B cell (primary cell): Measurements from ENCODE around the gene GADL1. TPM values are rescaled to one million over a fixed set of nuclear protein-coding genes. Genes with fewer than 3 reads are reported as not detected.

Experiments used
- ATAC-seq: fragments of 200-7000 bp; cut with Tn5 transposase; one replicate; pipeline ENCODE4 v1.10.0; 2021; ENCODE audit warnings: low read depth, mild to moderate bottlenecking, moderate number of reproducible peaks, moderate library complexity
- CTCF ChIA-PET: fragments of 350-600 bp; sonication (Branson Sonifier 250); formaldehyde crosslinking; loops from one replicate; lab custom pipeline; 2021; ENCODE audit warnings: antibody characterized with exemption, inconsistent platforms; lab: Charles Lee
- POLR2A ChIA-PET: fragments of 350-600 bp; sonication (Branson Sonifier 250); formaldehyde crosslinking; loops from one replicate; lab custom pipeline; 2021; ENCODE audit warnings: antibody characterized with exemption; lab: Charles Lee
- DNase-seq: peaks from one replicate; pipeline ENCODE4 v3.0.0; 2013
- H2AFZ ChIP-seq: 2 replicates; pipeline ENCODE4 v1.6.1; 2012; ENCODE audit warnings: mild to moderate bottlenecking, low read depth, low read length; ENCODE audit not compliant: insufficient read depth, poor library complexity, severe bottlenecking
- H3K27ac ChIP-seq, 2 donors: 1 replicate in 1 of 2; 2 replicates in 1 of 2; pipeline ENCODE4 v1.5.1; 2012 to 2013; ENCODE audit warnings: low read length in 2 of 2, mild to moderate bottlenecking in 2 of 2, moderate library complexity in 1 of 2
- H3K27me3 ChIP-seq, 4 experiments: fragments of 200-600 bp in 1 of 4; sonication (generic) in 1 of 4; replicated peaks in 1 of 4; 1 replicate in 2 of 4; 2 replicates in 2 of 4; pipeline versions ENCODE4 v1.6.1 to v1.7.0; 2013 to 2016; ENCODE audit warnings: low read length in 3 of 4, mild to moderate bottlenecking in 2 of 4, mixed read lengths in 1 of 4, moderate library complexity in 1 of 4; ENCODE audit not compliant: insufficient read depth in 4 of 4, control insufficient read depth in 3 of 4; ENCODE audit errors: control extremely low read depth in 1 of 4
- H3K36me3 ChIP-seq, 2 experiments: replicated peaks in 1 of 2; 1 replicate in 1 of 2; 2 replicates in 1 of 2; pipeline versions ENCODE4 v1.6.1 to v1.7.1; 2013; ENCODE audit warnings: low read length in 1 of 2; ENCODE audit not compliant: insufficient read depth in 2 of 2, control insufficient read depth in 1 of 2; ENCODE audit errors: control extremely low read depth in 1 of 2, extremely low read depth in 1 of 2
- H3K4me1 ChIP-seq, 2 donors: fragments of 200-600 bp in 1 of 2; sonication (generic) in 1 of 2; 1 replicate in 1 of 2; 2 replicates in 1 of 2; pipeline versions ENCODE4 v1.5.1 to v1.6.1; 2013 to 2017; ENCODE audit warnings: low read length in 2 of 2; ENCODE audit not compliant: control insufficient read depth in 2 of 2, insufficient read depth in 2 of 2
- H3K4me2 ChIP-seq: replicated peaks from 2 replicates; pipeline ENCODE3; 2012; ENCODE audit warnings: mild to moderate bottlenecking, low read depth, low read length; ENCODE audit not compliant: poor library complexity, severe bottlenecking
- H3K4me3 ChIP-seq, 5 experiments: fragments of 200-600 bp in 1 of 5; sonication (generic) in 1 of 5; 1 replicate in 3 of 5; 2 replicates in 2 of 5; pipeline versions ENCODE4 v1.5.1 to v1.7.0; 2011 to 2016; ENCODE audit warnings: low read length in 4 of 5, mild to moderate bottlenecking in 4 of 5, low read depth in 2 of 5, control low read depth in 1 of 5, moderate library complexity in 1 of 5; ENCODE audit not compliant: insufficient read depth in 1 of 5; ENCODE audit errors: control extremely low read depth in 1 of 5, extremely low read depth in 1 of 5
- H3K79me2 ChIP-seq: fragments of 200-600 bp; sonication (generic); one replicate; pipeline ENCODE4 v1.6.0; 2016; ENCODE audit warnings: low read length; ENCODE audit not compliant: control insufficient read depth, insufficient read depth
- H3K9ac ChIP-seq: fragments of 200-600 bp; sonication (generic); 2 replicates; pipeline ENCODE4 v1.6.1; 2017; ENCODE audit warnings: mild to moderate bottlenecking, low read length, moderate library complexity
- H3K9me3 ChIP-seq, 3 donors: one replicate each; pipeline versions ENCODE4 v1.6.1 to v1.7.1; 2013; ENCODE audit warnings: low read length in 2 of 3; ENCODE audit not compliant: control insufficient read depth in 2 of 3, insufficient read depth in 1 of 3; ENCODE audit errors: control extremely low read depth in 1 of 3
- H4K20me1 ChIP-seq: 2 replicates; pipeline ENCODE4 v1.6.0; 2012; ENCODE audit warnings: mild to moderate bottlenecking, low read length; ENCODE audit not compliant: insufficient read depth, control insufficient read depth, poor library complexity, severe bottlenecking
- H3K27ac Mint-ChIP-seq: one replicate; pipeline ENCODE4 v1.8.0; 2021; ENCODE audit warnings: mixed read lengths
- H3K27me3 Mint-ChIP-seq: one replicate; pipeline ENCODE4 v1.8.0; 2021; ENCODE audit warnings: mixed read lengths
- H3K4me1 Mint-ChIP-seq: one replicate; pipeline ENCODE4 v1.8.0; 2021; ENCODE audit warnings: mixed read lengths
- H3K4me3 Mint-ChIP-seq: one replicate; pipeline ENCODE4 v1.8.0; 2021; ENCODE audit warnings: mixed read lengths
- H3K9me3 Mint-ChIP-seq: one replicate; pipeline ENCODE4 v1.8.0; 2022; ENCODE audit warnings: mixed read lengths; ENCODE audit not compliant: insufficient read depth
- CTCF ChIP-seq: fragments of 200-600 bp; IDR thresholded peaks from one replicate; pipeline ENCODE4 v1.8.0; 2022; ENCODE audit warnings: antibody characterized with exemption, mild to moderate bottlenecking
- EZH2 ChIP-seq: IDR thresholded peaks from 2 replicates; pipeline ENCODE4 v1.6.1; 2012; ENCODE audit warnings: borderline replicate concordance, low read depth, mild to moderate bottlenecking, moderate library complexity, low read length; ENCODE audit not compliant: insufficient read depth, poor library complexity, severe bottlenecking
- WGBS: methylation state at CpG from one replicate; pipeline ENCODE4 v1.1.5; 2013; ENCODE audit warnings: missing lambda C conversion rate; ENCODE audit not compliant: insufficient coverage; 5-methylcytosine and 5-hydroxymethylcytosine counted together
- intact Hi-C: fragments of 100-400 bp; cut with micrococcal nuclease; formaldehyde crosslinking; loops from one replicate; pipeline ENCODE4 v1.10.0; 2022
- polyA plus RNA-seq: library from polyadenylated mRNA; depleted of rRNA; stranded (reverse); fragments of >200 nt; gene quantifications from 2 replicates; pipeline ENCODE4 v1.2.3, GENCODE V29; 2012
- total RNA-seq, 2 donors: library from RNA; stranded (reverse); fragments of 120-200 nt in 1 of 2; gene quantifications; 1 replicate in 1 of 2; 2 replicates in 1 of 2; pipeline versions ENCODE4 v1.2.3 to v1.2.4, GENCODE V29; 2013 to 2022

GADL1 gene
- total and polyA plus RNA-seq, 2 donors (not counting 1 experiment from before 2014, with no cell fraction given): not detected

DNA sequence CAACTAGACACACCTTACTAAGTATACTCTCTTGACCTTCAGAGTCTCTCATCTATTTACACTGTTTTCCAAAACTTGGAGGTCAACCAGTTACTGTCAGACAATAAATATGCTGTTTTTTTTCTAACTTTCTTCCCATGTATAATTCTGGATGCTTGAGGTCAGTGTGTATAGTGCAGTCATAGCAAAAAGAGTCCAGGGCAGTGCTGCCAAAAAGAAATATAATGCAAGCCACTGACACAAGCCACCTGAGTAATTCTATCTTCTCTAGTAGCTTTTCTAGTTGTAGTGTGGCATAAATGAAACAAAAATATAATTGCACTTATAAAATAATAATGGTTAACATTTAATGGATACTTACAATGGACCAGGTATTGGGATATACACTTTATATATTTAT lies 21.6 kb downstream of the GADL1 start:
- Histone ChIP-seq H2AFZ (no peak overlapping the region), H3K9me3 (no peaks in the 10 kb centered on the region), H3K79me2 (no peaks in the 10 kb centered on the region), H3K36me3 (no peaks in the 10 kb centered on the region), H3K9ac (no peak overlapping the region), H3K27ac (no peak overlapping the region), H3K4me1 (no peaks in the 10 kb centered on the region), H4K20me1 (no peaks in the 10 kb centered on the region), H3K27me3 (no peaks in the 10 kb centered on the region), H3K4me3 (no peak overlapping the region), H3K4me2 (no peak overlapping the region)
- Mint-ChIP-seq H3K9me3 (no peaks in the 10 kb centered on the region), H3K4me1 (no peaks in the 10 kb centered on the region), H3K27ac (no peak overlapping the region), H3K27me3 (peaks cover 6% of the 10 kb centered on the region), H3K4me3 (no peak overlapping the region)
- intact Hi-C loops: no loop called here
- DNase-seq (no peak), ATAC-seq (no peak)
- TF ChIP-seq CTCF (no peak), EZH2 (no peak)
- ChIA-PET POLR2A (no interaction called here), CTCF (no interaction called here)

- no peak overlapping the region for H3K4me3 ChIP-seq
- no peaks in the 10 kb centered on the region for H3K36me3 ChIP-seq
- H3K4me1 Mint-ChIP-seq: no peaks in the 10 kb centered on the region
- H2AFZ ChIP-seq: no peak overlapping the region
- DNase-seq (no peak), ATAC-seq (no peak)
- H3K9me3 Mint-ChIP-seq: no peaks in the 10 kb centered on the region
- H3K27me3 Mint-ChIP-seq: peaks cover 6% of the 10 kb centered on the region
- POLR2A ChIA-PET: no interaction called here
- no peaks in the 10 kb centered on the region for H4K20me1 ChIP-seq
- H3K79me2 ChIP-seq: no peaks in the 10 kb centered on the region
- no peaks in the 10 kb centered on the region for H3K4me1 ChIP-seq
- no peak overlapping the region for H3K27ac ChIP-seq
- no peak overlapping the region for H3K4me3 Mint-ChIP-seq
- no peak overlapping the region for H3K27ac Mint-ChIP-seq
- H3K4me2 ChIP-seq: no peak overlapping the region
- CTCF ChIA-PET: no interaction called here
- H3K9me3 ChIP-seq: no peaks in the 10 kb centered on the region
- TF ChIP-seq CTCF (no peak), EZH2 (no peak)
- intact Hi-C loops: no loop called here
- 67% methylated on average over 1 of the region's 2 CpGs for WGBS
- no peak overlapping the region for H3K9ac ChIP-seq
- no peaks in the 10 kb centered on the region for H3K27me3 ChIP-seq
Observed at GRCh38 chr3:30871720-30872119, 22.7 kb downstream of the GADL1 start.
